Vagina (tissue), 2 donors: ENCODE results near the gene ACADS. TPM values are rescaled to one million over a fixed set of nuclear protein-coding genes. Genes with fewer than 3 reads are reported as not detected.

Experiments
- DNase-seq, 2 donors: peaks; one replicate each; pipeline ENCODE4 v3.0.0-alpha.2; 2017; ENCODE audit errors: extremely low spot score in 2 of 2
- H3K27ac ChIP-seq: fragments of 200-600 bp; sonication (generic); one replicate; pipeline ENCODE4 v1.5.1; 2019
- H3K27me3 ChIP-seq: fragments of 200-600 bp; sonication (generic); one replicate; pipeline ENCODE4 v1.5.1; 2019
- H3K36me3 ChIP-seq, 2 donors: fragments of 200-600 bp; sonication (generic); one replicate each; pipeline ENCODE4 v1.5.1; 2017 to 2019
- H3K4me1 ChIP-seq: fragments of 200-600 bp; sonication (generic); one replicate; pipeline ENCODE4 v1.5.1; 2019
- H3K4me3 ChIP-seq, 2 donors: fragments of 200-600 bp; sonication (generic); 1 replicate in 1 of 2; 2 replicates in 1 of 2; pipeline ENCODE4 v1.5.1; 2016 to 2019
- H3K9me3 ChIP-seq: fragments of 200-600 bp; sonication (generic); one replicate; pipeline ENCODE4 v1.5.1; 2019
- CTCF ChIP-seq, 3 experiments: fragments of 450-650 bp in 2 of 3; fragments of 200-600 bp in 1 of 3; sonication (generic) in 1 of 3; IDR thresholded peaks; one replicate each; pipeline ENCODE4 v1.5.1; 2017 to 2019; ENCODE audit warnings: antibody characterized with exemption in 3 of 3, mild to moderate bottlenecking in 2 of 3, moderate library complexity in 2 of 3
- POLR2A ChIP-seq, 2 donors: fragments of 450-650 bp; IDR thresholded peaks; one replicate each; pipeline ENCODE4 v1.6.1; 2017; ENCODE audit warnings: antibody characterized with exemption in 2 of 2, mild to moderate bottlenecking in 2 of 2, moderate library complexity in 2 of 2
- POLR2AphosphoS5 ChIP-seq, 2 donors: sonication (generic); formaldehyde crosslinking; IDR thresholded peaks; one replicate each; pipeline ENCODE4 v1.9.0; 2017; ENCODE audit warnings: antibody characterized with exemption in 2 of 2, mild to moderate bottlenecking in 2 of 2, low read depth in 1 of 2; ENCODE audit not compliant: insufficient read depth in 1 of 2
- intact Hi-C: fragments of 100-400 bp; cut with DNase I; formaldehyde crosslinking; loops from one replicate; pipeline ENCODE4 v1.15.1; 2023
- total RNA-seq: library from RNA; depleted of rRNA; stranded (reverse); fragments of >200 nt; gene quantifications from one replicate; pipeline ENCODE4 v1.2.3, GENCODE V29; 2016

The ACADS gene
- total RNA-seq, 1 donor from 2014 or later, result 21.4 TPM

- DNase-seq, result no peak
- no peak overlapping the region for H3K4me3 ChIP-seq
- no peaks in the 10 kb centered on the region for H3K9me3 ChIP-seq
- TF ChIP-seq POLR2A (IDR thresholded peaks at IDR 0.05) (no peak), POLR2AphosphoS5 (IDR thresholded peaks at IDR 0.05; ENCODE audit: insufficient read depth in 1 of 2, low read depth in 1 of 2) (no peak), CTCF (IDR thresholded peaks at IDR 0.05) (no peak)
- H3K27me3 ChIP-seq, result no peaks in the 10 kb centered on the region
- H3K36me3 ChIP-seq, result no peaks in the 10 kb centered on the region
- H3K27ac ChIP-seq, result no peak overlapping the region
- intact Hi-C loops, result no loop called here
- H3K4me1 ChIP-seq, result no peaks in the 10 kb centered on the region
These were observed 16.1 kb downstream of the ACADS start for GRCh38 chr12:120741476-120742421.

GRCh38 chr12:120744922-120745493, 19.4 kb downstream of the ACADS start:
- Histone ChIP-seq H3K36me3 (no peaks in the 10 kb centered on the region), H3K4me1 (no peaks in the 10 kb centered on the region), H3K27ac (no peak overlapping the region), H3K4me3 (no peak overlapping the region), H3K27me3 (no peaks in the 10 kb centered on the region), H3K9me3 (no peaks in the 10 kb centered on the region)
- intact Hi-C loops, result no loop called here
- no peak for TF ChIP-seq POLR2AphosphoS5 (IDR thresholded peaks at IDR 0.05; ENCODE audit: insufficient read depth in 1 of 2, low read depth in 1 of 2)
- TF ChIP-seq CTCF (IDR thresholded peaks at IDR 0.05), result no peak
- TF ChIP-seq POLR2A (IDR thresholded peaks at IDR 0.05), result no peak
- DNase-seq, result no peak

GRCh38 chr12:120748242-120748641, 22.6 kb downstream of the ACADS start:
- no peak for DNase-seq
- Histone ChIP-seq H3K36me3 (no peaks in the 10 kb centered on the region), H3K9me3 (no peaks in the 10 kb centered on the region), H3K27me3 (no peaks in the 10 kb centered on the region), H3K27ac (no peak overlapping the region), H3K4me3 (no peak overlapping the region), H3K4me1 (no peaks in the 10 kb centered on the region)
- TF ChIP-seq POLR2A (IDR thresholded peaks at IDR 0.05) (no peak), POLR2AphosphoS5 (IDR thresholded peaks at IDR 0.05; ENCODE audit: insufficient read depth in 1 of 2, low read depth in 1 of 2) (no peak), CTCF (IDR thresholded peaks at IDR 0.05) (no peak)
- intact Hi-C loops, result no loop called here

- no peak overlapping the region for H3K4me3 ChIP-seq
- no peaks in the 10 kb centered on the region for H3K36me3 ChIP-seq
- TF ChIP-seq POLR2AphosphoS5 (IDR thresholded peaks at IDR 0.05; ENCODE audit: insufficient read depth in 1 of 2, low read depth in 1 of 2), result no peak
- TF ChIP-seq POLR2A (IDR thresholded peaks at IDR 0.05), result no peak
- TF ChIP-seq CTCF (IDR thresholded peaks at IDR 0.05), result no peak
- H3K27me3 ChIP-seq, result no peaks in the 10 kb centered on the region
- H3K9me3 ChIP-seq, result no peaks in the 10 kb centered on the region
- no peak overlapping the region for H3K27ac ChIP-seq
- intact Hi-C loops, result no loop called here
- no peaks in the 10 kb centered on the region for H3K4me1 ChIP-seq
- DNase-seq, result no peak
These were observed 23.6 kb downstream of the ACADS start for GRCh38 chr12:120749256-120749655.

GRCh38 chr12:120750806-120751205, 25.2 kb downstream of the ACADS start:
- TF ChIP-seq POLR2AphosphoS5 (IDR thresholded peaks at IDR 0.05; ENCODE audit: insufficient read depth in 1 of 2, low read depth in 1 of 2), result no peak
- TF ChIP-seq CTCF (IDR thresholded peaks at IDR 0.05), result no peak
- TF ChIP-seq POLR2A (IDR thresholded peaks at IDR 0.05), result no peak
- no peaks in the 10 kb centered on the region for H3K4me1 ChIP-seq
- no peak for DNase-seq
- no peaks in the 10 kb centered on the region for H3K9me3 ChIP-seq
- H3K27ac ChIP-seq, result no peak overlapping the region
- intact Hi-C loops, result no loop called here
- no peaks in the 10 kb centered on the region for H3K27me3 ChIP-seq
- no peak overlapping the region for H3K4me3 ChIP-seq
- H3K36me3 ChIP-seq, result no peaks in the 10 kb centered on the region
